ENCODE measurements around the gene IPCEF1.
"Not testable (repeated sequence)": the region's sequence is repeated elsewhere in the genome, so short reads cannot be mapped to it uniquely, and the experiment has no call there.

Gene IPCEF1

DNA sequence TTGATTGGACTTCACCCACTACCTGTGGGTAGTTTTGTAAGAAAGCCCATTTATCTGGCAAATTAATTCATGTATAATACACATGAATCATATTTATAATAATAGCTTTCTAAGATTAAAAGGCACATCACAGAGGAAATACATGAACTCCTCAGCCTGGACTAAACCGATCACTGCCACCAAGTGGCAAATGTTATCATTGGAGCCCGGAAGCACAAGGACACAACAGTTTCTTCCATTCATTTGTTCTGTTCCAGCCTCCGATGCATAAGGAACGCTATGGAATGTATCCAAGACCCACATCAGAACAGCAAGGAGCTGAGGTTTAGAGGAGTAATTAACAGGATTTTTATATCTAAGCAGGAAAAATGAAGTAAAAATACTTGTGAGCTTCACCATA lies 13.9 kb upstream of the IPCEF1 start:
- no peak for DNase-seq

DNA sequence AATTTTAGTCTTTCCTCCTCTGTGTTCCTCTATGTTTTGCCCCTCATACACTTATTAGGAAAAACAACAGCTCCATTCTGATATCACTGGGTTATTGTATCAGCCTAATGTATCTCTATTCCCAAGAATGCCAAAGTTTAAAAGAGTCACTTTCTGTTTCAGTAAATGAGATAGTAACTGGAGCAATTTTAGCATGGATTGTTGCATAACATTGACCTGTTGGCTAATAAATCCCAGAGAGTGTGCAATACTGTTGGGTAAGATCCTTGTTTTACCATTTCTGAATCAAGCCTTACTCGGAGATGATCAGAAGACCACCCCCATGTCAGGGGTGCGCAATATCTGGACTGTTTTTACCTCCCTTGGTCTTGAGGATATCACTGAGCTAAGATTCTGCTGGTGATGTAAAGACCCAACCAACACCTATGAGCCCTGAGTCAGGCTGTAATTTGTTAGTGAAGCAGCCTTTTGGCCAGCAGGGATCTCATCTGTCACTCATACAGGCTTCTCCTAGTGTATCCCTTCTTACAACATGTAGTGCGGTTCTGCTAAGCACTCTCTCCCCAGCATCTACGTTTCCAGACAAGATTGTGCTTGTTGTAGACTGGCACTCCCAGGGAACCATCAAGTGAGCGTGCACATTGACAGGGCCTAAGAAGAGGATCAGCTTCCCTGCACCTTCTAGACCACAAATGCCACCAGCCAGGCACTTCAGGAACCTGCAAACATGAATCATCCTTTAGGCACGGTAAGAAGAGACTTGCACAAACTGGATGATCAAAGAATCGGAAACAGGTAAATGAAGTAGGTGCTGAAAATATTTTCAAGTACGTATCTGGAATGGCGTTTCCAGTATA lies 11.5 kb upstream of the IPCEF1 start:
- no peak for DNase-seq

DNA sequence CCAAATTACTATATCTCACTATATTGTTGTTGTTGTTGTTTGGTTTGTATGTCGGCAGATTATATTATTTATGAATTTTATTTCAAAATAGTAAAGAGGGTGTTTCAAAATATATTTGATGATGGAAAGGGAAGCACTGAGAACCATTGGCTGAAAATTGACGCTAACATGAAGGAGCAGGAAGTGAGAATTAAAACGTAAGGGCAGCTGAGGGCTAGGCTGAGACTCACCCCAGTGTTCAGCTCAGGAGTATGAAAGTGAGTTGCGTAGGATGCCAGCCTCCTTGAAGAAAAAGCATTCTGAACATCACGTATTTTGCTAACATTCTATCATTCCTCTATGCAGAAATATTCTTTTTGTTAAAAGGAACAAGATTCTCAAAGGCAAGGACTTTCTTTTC lies 10.7 kb upstream of the IPCEF1 start:
- no peak for DNase-seq

DNA sequence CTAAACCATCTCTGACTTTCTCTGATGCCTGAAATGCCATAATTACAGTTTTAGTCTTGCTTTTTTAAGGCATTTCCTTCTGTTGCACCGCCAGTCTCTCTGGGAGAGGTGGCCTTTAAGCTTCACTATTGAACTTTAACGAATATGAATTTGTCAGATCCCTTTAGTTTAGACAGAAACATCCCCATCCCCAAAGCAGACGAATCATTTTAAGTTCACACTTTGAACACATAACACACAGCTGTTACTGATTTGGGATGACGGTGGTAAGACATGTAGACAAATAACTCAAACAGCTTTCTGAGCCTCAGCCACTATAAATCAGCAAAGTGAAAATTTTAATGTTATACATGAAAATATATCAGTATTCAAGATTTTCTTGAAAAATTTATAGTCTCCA lies 7.2 kb upstream of the IPCEF1 start:
- DNase-seq = no peak

DNA sequence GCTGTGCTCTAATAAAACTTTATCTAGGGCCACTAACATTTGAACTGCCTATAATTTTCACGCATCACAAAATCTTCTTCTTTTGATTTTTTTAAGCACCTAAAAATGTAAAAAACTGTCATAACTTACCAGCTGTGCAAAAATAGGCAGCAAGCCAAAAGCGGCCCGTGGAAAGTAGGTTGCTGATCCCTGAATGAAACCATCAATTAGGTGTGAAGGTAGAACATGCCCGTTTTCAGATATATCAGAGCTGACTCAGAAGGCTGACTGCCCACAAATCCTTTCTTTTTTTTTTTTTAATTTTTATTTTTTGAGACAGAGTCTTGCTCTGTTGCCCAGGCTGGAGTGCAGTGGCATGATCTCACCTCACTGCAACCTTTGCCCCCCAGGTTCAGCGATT lies 4.9 kb upstream of the IPCEF1 start:
- DNase-seq = no peak

DNA sequence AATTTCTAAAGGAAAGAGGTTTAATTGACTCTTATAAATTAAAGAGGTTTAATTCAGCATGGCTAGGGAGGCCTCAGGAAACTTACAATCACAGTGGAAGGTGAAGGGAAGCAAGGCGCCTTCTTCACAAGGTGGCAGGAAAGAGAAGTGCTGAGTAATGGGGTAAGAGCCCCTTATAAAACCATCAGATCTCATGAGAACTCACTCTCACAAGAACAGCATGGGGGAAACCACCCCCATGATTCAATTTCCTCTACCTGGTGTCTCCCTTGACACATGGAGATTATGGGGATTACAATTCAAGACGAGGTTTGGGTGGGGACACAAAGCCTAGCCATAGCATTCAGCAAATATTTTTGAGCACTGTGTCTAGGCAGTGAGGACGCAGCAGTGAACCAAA lies 3.9 kb upstream of the IPCEF1 start:
- DNase-seq = no peak

DNA sequence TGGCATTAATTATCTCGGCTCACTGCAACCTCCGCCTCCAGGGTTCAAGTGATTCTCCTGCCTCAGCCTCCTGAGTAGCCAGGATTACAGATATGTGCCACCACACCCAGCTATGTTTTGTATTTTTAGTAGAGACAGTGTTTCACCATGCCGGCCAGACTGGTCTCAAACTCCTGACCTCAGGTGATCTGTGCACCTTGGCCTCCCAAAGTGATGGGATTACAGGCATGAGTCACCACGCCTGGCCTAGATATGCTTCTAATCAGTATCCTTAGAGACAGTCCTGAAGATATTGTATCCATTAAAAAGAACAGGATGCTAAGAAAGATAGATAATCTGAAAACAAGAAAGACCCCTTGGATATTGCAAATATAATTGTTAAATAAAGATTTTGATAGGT lies 3.1 kb upstream of the IPCEF1 start:
- no peak for DNase-seq

DNA sequence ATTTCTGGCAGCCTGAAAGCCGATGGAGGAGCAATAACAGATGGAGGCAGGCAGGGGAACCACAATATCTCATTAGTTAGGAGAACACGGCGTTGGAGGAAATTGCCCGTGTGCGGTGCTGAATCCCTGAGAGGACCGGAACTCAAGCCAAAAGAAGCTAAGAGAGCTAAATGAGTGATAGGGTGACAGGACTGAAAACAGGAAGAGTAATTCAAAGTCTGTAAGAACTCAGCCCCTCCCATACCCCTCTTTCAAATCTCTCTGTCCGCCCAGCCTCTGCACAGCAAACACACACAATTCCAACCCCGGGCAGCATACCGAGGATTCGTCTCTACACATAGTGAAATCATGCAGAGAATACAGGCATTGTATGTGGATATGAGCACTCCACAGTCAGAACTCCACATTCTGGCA lies 2.6 kb upstream of the IPCEF1 start:
- DNase-seq = no peak

DNA sequence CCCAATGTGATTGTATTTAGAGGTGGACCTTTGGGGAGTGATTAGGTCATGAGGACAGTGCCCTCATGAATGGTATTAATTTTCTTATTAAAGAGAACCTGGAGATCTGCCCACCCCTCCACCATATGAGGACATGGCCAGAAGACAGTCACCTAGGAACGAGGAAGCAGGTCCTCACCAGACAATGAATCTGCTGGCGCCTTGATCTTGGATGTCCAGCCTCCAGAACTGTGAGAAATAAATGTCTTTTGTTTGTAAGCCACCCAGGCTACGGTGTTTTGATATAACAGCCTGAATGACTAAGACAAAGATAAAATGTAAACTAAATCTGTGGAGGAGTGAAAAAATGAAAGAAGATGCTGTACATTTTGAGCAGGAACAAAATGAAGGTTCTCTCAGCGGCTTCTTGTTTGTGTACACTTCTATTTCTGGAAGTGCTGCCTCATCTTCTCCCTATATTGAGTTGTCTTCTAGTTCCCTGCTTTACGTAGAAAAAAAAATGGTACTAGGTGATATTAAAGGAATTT lies 1.5 kb upstream of the IPCEF1 start:
- DNase-seq = no peak

DNA sequence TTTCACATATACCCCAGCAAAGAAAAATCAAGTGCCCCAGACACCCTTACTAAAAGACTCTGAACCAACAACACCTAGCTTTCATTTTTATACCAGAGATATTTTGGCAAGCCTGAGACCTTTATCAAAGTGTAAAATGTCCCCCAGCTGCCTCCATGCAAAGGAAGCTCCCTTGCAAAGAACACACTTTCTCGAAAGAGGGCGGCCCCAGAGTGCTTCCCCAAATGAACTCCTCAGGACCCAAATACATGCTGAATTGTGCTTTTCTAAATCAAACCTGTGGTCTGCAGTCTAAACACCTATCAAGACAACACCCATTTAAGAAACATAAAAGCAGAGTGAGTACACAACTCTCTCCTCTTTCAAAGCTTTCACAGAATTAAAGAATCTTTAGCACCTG lies 490 bp downstream of the IPCEF1 start:
- DNase-seq = no peak

DNA sequence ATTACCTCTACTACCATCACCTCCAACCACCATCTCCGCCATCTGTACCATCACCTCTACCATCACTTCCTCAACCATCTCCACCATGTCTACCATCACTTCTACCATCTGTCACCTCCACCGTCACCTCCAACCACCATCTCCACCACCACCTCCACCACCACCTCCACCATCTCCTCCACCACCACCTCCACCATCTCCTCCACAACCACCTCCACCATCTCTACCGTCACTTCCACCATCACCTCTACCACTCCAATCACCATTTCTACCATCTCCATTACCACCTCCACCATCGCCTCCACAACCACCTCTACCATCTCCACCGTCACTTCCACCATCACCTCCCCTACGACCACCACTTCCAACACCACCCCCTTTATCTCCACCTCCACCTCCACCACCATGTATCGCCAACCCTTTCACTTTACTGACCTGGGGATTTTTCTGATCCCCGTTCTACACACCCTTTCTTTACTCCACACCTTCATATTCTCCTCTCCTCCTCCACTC lies 2.3 kb downstream of the IPCEF1 start:
- DNase-seq = no peak

DNA sequence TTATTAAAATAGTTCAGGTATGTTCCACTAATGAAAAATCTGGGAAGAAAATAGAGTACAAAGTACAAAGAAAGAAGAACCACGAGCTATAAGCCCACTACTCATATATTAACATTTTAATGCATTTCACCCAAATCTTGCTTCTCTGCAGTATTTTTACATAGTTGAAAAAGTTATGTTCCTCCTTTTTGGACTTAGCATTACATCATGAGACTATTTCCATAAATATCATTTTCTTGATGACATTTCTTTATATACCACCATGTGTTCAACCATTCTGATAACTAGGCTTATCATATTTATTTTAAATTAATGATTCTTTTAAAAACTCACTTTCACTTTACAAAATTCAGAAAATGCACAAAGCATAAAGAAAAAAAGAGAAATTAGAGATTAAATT lies 3.0 kb downstream of the IPCEF1 start:
- DNase-seq = no peak

DNA sequence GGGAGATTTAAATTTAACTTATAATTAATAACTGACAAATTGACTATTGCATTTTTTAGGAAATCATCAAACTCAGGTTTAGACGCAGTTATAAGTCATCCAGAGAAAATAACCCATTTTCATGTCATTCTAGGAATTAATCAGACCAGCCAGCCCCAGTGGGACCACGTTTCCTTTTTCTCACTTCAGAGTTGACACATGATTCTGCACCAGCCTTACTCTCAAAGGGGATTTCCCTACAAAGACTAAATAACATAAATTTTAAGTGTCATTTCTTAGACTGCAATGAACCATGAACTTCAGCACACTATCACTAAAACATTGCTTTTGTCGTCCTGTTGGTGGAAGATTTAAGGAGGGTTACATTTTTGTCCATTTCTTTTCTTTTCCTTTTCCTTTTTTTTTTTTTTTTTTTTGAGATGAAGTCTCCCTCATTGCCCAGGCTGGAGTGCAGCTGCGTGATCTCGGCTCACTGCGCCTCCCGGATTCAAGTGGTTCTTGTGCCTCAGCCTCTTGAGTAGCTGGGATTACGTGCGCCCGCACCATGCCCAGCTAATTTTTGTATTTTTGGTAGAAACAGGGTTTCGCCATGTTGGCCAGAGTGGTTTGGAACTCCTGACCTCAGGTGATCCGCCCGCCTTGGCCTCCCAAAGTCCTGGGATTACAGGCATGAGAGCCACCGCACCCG lies 3.6 kb downstream of the IPCEF1 start:
- no peak for DNase-seq

DNA sequence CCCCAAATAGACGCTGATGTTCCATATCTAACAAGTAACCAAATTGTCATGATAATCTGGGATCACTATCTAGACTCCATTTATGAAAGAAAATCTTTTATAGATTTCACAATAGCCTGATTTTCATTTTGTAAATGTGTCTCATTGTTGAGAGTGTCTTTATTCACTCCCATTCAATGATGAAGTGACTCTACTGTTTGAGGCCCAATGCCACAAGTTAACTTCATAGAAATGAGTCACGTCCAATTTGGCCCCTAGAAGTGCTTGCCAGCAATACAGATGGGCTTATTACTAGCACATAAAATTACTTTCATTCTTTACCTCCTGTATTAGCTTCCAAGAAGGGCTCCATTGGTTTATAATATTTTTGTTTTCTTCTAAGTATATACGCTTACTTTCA lies 6.3 kb downstream of the IPCEF1 start:
- DNase-seq = no peak

DNA sequence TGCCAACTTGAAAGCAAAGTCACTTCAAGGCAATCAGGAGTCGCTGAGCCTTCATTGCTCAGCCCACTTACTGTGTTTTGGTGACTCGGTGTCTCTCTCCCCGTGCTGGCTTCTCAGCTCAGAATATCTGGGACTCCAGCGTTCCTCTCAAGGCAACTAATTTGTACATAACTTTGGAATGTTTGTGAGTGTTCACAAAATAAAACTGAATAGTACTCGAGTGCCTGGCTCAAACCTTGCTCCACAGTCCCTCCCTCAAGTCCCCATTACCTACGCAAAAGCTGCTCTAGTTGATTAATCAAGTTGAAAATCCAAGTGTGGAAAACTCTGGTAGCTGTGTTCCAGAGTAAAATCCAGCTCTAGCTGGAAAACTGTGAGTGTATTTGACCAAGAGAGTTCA lies 8.6 kb downstream of the IPCEF1 start:
- DNase-seq = no peak

DNA sequence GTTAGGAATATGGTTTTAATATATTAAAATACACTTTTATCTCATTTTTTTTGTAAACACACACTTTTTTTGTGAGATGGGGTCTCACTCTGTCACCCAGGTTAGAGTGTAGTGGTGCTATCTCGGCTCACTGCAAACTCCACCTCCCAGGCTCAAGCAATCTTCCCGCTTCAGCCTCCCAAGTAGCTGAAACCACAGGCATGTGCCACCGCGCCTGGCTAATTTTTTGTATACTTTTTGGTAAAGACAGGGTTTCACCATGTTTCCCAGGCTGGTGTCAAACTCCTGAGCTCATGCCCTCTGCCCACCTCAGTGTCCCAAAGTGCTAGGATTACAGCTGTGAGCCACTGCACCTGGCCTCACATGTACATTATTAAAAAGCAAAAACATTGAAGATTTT lies 10.8 kb downstream of the IPCEF1 start:
- no peak for DNase-seq

DNA sequence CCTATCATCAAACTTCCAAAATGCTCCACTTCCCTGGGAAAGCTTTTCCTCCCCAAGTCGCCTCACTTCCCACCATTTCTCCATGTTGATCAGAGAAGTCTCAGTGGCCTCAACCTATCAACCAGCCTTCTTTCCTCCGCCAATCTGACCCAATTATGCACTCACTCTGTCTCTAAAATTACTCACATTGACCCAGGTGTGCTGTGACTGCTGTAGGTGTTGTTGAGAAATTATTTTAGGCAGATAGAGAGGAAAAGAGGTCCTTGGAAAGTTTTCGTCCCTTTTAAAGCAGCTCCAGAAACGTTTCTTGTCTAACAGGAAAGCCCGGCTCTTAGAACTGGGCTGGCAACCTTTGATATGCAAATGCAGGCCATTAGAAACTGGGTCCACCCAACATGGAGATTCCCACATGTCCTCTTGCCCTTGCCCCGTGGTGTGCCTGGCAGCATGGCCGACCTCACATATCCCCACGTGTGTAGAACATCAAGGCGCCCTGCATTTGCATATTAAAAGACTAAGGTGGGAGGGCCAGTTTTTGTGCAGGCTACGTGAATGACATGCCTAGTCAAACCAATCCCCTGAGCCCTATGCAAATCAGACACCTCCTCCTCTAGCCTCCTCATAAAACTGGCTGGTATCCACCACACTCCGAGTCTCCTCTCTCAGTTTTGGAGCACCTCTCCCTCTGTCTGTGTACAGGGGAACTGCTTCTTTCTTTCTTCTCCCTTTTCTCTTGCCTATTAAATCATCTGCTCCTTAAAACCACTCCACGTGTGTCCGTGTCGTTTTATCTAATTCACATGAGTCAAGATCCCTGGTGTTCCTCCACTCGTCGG lies 12.9 kb downstream of the IPCEF1 start:
- DNase-seq = no peak

DNA sequence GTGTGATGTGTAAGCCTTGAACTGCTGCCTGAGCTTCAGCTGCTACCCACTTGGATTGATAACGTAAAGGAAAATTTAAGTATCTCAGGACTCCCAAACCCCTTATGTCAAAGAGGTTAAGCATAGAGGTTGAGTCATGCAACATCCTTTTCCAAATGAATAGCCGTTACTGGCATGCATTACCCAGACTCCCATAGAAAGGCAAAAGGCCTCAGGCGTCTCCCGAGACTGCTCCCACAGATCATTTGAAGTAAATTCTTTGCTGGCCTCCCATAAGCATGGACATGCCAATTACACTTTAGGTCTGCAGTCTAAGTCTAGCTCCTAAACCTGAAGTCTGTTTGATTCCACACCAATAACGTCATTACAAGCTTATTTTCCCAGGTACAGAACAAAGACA lies 14.7 kb downstream of the IPCEF1 start:
- no peak for DNase-seq

DNA sequence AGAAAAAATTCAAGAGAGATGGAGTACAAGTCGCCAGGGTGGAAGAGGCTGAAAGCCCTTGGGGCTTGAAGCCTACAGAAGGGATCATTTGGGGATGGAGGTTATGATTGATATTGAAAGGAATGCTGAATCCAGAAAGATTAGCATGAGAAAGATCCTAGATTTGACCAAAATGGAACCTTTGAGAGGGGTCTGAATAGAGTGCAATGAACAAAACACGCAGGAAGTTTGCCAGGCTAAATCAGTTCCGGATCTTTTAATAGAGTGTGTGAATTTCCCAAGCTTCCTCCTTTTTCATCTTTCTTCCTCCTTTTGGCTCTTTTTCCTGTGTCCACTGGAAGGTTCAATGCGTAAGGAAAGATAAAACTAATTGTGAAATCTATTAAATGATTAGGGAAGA lies 15.3 kb downstream of the IPCEF1 start:
- DNase-seq = no peak

DNA sequence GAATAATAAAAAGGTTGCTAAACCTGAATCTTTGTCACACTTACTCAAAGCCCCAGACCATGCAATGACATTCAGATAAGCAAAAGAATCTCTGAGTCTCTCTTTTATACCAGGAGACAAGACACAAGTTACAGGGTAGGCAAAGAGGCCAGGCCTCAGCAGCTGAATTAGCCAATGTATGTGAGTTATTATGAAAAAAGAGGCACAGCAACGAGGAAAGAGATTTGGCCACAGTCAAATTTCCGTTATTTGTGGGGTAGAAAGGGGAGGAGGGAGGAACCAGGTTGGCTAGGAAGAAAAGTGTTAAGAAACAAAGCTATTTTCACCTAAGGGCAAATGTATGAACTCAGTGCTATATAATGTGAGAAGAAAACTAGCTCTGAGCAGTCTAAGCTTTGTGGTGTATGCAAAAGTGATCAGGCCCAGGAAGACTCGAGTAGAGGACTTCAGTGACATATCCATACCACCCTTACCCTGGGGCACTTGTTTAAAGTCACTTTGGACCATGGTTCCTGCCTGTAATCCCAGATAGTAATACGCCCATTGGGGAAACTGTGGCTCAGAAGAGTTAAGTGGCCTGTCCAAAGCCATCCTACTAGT lies 19.1 kb downstream of the IPCEF1 start:
- no peak for DNase-seq

DNA sequence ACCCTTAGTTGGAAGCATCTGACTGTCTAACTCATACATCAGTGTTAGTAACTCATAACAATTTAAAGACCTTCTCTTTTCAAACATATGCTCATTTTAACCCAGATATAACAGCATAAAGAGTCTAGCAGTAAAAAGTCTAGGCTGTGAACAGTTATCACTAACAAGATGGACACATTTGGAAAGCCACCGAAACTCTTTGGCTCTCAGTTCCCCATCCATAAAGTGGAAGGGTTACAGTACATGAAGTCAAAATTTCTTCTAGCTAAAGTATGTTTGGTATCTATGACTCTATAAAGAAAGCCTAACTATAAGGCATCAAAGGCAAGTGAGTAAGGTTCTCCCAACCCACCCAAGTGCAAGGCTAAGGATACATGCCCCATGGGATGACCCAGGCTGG lies 22.5 kb downstream of the IPCEF1 start:
- DNase-seq = not testable (repeated sequence)

DNA sequence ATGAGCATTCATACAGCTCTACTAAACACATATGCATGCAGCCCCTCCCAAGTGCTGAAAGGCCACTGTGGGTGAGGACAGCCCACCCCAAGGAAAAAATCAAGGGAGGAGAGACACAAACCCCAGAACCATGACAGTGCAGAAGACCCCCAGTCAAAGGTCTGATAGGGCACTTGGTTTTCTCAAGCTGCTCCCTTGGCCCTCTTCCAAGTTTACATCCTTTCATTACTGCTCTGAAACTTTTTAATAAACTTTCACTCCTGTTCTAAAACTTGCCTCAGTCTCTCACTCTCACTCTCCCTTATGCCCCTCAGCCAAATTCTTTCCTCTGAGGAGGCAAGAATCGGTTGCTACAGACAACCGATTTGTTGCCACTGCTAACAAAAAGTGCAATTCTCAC lies 24.9 kb downstream of the IPCEF1 start:
- DNase-seq = no peak

Measured in CD4-positive, alpha-beta T cell treated with Interleukin-15 for 1 hour (primary cell).